GM12878 (cell line): ENCODE data around the gene ZSWIM9.

Source experiments
- RB1 ChIP-seq: fragments of 450-650 bp; formaldehyde crosslinking; IDR thresholded peaks from 2 replicates; pipeline ENCODE4 v1.6.1; 2017; ENCODE audit warnings: mild to moderate bottlenecking, borderline replicate concordance
- REST ChIP-seq: IDR thresholded peaks from 2 replicates; pipeline ENCODE4 v1.6.1; 2012; ENCODE audit warnings: mild to moderate bottlenecking, low read depth, low read length
- SMAD1 ChIP-seq: fragments of 450-650 bp; IDR thresholded peaks from 2 replicates; pipeline ENCODE4 v1.6.1; 2018; ENCODE audit warnings: mild to moderate bottlenecking, low read depth; ENCODE audit not compliant: partially characterized antibody
- SMAD5 ChIP-seq: IDR thresholded peaks from 2 replicates; pipeline ENCODE4 v1.6.1; 2016; ENCODE audit warnings: antibody characterized with exemption, low read depth
- ZZZ3 ChIP-seq: IDR thresholded peaks from 2 replicates; pipeline ENCODE4 v1.6.1; 2011; ENCODE audit warnings: low read depth; ENCODE audit not compliant: control insufficient read depth, insufficient read length
- TF ChIP-seq, protein P1 (sequence below): fragments of 450-650 bp; IDR thresholded peaks from 2 replicates; pipeline ENCODE4 v1.6.1; 2017; ENCODE audit warnings: mild to moderate bottlenecking
- TF ChIP-seq, protein P2 (sequence below), 3 experiments: IDR thresholded peaks in 2 of 3; conservative IDR thresholded peaks in 1 of 3; 2 replicates each; pipeline ENCODE4 v1.5.1; 2011; ENCODE audit warnings: low read depth in 3 of 3, low read length in 3 of 3, mild to moderate bottlenecking in 3 of 3, control low read depth in 2 of 3, moderate library complexity in 2 of 3, inconsistent platforms in 1 of 3, mixed read lengths in 1 of 3; ENCODE audit not compliant: control insufficient read depth in 2 of 3, insufficient read depth in 1 of 3; ENCODE audit errors: extremely low read depth in 1 of 3
- TF ChIP-seq, protein P3 (sequence below): fragments of 450-650 bp; formaldehyde crosslinking; IDR thresholded peaks from 2 replicates; pipeline ENCODE4 v1.5.0; 2022; ENCODE audit warnings: mild to moderate bottlenecking, missing genetic modification characterization

GRCh38 chr19:48183356-48183755 lies 12.9 kb downstream of the ZSWIM9 start:
- TF ChIP-seq, protein P1, sequence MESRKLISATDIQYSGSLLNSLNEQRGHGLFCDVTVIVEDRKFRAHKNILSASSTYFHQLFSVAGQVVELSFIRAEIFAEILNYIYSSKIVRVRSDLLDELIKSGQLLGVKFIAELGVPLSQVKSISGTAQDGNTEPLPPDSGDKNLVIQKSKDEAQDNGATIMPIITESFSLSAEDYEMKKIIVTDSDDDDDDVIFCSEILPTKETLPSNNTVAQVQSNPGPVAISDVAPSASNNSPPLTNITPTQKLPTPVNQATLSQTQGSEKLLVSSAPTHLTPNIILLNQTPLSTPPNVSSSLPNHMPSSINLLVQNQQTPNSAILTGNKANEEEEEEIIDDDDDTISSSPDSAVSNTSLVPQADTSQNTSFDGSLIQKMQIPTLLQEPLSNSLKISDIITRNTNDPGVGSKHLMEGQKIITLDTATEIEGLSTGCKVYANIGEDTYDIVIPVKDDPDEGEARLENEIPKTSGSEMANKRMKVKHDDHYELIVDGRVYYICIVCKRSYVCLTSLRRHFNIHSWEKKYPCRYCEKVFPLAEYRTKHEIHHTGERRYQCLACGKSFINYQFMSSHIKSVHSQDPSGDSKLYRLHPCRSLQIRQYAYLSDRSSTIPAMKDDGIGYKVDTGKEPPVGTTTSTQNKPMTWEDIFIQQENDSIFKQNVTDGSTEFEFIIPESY = no peak
- no peak for TF ChIP-seq SMAD1
- TF ChIP-seq, protein P2, sequence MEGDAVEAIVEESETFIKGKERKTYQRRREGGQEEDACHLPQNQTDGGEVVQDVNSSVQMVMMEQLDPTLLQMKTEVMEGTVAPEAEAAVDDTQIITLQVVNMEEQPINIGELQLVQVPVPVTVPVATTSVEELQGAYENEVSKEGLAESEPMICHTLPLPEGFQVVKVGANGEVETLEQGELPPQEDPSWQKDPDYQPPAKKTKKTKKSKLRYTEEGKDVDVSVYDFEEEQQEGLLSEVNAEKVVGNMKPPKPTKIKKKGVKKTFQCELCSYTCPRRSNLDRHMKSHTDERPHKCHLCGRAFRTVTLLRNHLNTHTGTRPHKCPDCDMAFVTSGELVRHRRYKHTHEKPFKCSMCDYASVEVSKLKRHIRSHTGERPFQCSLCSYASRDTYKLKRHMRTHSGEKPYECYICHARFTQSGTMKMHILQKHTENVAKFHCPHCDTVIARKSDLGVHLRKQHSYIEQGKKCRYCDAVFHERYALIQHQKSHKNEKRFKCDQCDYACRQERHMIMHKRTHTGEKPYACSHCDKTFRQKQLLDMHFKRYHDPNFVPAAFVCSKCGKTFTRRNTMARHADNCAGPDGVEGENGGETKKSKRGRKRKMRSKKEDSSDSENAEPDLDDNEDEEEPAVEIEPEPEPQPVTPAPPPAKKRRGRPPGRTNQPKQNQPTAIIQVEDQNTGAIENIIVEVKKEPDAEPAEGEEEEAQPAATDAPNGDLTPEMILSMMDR (IDR thresholded peaks at IDR 0.05 in 2 of 3, conservative IDR thresholded peaks at IDR 0.05 in 1 of 3; ENCODE audit: control insufficient read depth in 2 of 3, extremely low read depth in 1 of 3, insufficient read depth in 1 of 3, low read depth in 3 of 3, low read length in 3 of 3) = no peak
- TF ChIP-seq, protein P3, sequence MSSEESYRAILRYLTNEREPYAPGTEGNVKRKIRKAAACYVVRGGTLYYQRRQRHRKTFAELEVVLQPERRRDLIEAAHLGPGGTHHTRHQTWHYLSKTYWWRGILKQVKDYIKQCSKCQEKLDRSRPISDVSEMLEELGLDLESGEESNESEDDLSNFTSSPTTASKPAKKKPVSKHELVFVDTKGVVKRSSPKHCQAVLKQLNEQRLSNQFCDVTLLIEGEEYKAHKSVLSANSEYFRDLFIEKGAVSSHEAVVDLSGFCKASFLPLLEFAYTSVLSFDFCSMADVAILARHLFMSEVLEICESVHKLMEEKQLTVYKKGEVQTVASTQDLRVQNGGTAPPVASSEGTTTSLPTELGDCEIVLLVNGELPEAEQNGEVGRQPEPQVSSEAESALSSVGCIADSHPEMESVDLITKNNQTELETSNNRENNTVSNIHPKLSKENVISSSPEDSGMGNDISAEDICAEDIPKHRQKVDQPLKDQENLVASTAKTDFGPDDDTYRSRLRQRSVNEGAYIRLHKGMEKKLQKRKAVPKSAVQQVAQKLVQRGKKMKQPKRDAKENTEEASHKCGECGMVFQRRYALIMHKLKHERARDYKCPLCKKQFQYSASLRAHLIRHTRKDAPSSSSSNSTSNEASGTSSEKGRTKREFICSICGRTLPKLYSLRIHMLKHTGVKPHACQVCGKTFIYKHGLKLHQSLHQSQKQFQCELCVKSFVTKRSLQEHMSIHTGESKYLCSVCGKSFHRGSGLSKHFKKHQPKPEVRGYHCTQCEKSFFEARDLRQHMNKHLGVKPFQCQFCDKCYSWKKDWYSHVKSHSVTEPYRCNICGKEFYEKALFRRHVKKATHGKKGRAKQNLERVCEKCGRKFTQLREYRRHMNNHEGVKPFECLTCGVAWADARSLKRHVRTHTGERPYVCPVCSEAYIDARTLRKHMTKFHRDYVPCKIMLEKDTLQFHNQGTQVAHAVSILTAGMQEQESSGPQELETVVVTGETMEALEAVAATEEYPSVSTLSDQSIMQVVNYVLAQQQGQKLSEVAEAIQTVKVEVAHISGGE (CRISPR knock-in tag) = no peak
- no peak for TF ChIP-seq ZZZ3
- no peak for TF ChIP-seq RB1
- TF ChIP-seq SMAD5 = no peak
- TF ChIP-seq REST = no peak
